Measurements from ENCODE around the gene WDHD1. TPM values are rescaled to one million over a fixed set of nuclear protein-coding genes. Genes with fewer than 3 reads are reported as not detected.
"Not testable (repeated sequence)": the region's sequence is repeated elsewhere in the genome, so short reads cannot be mapped to it uniquely, and the experiment has no call there.

Gene WDHD1
- polyA plus RNA-seq, 4 donors: 13.0 to 19.9 (median 18.6) TPM

GRCh38 chr14:54918427-54918826, 108.5 kb downstream of the WDHD1 start:
- no peak for DNase-seq (ENCODE audit: low read depth in 4 of 4, low spot score in 3 of 4)

GRCh38 chr14:54916101-54916500, 110.8 kb downstream of the WDHD1 start:
- no peak for DNase-seq (ENCODE audit: low read depth in 4 of 4, low spot score in 3 of 4)

GRCh38 chr14:54909817-54910558, 116.9 kb downstream of the WDHD1 start:
- DNase-seq (ENCODE audit: low read depth in 4 of 4, low spot score in 3 of 4): no peak

- not testable (repeated sequence) for DNase-seq (ENCODE audit: low read depth in 4 of 4, low spot score in 3 of 4)
These were observed 117.9 kb downstream of the WDHD1 start for GRCh38 chr14:54908973-54909372.

GRCh38 chr14:54908190-54908589, 118.7 kb downstream of the WDHD1 start:
- DNase-seq (ENCODE audit: low read depth in 4 of 4, low spot score in 3 of 4): no peak

GRCh38 chr14:54906075-54906474, 120.8 kb downstream of the WDHD1 start:
- no peak for DNase-seq (ENCODE audit: low read depth in 4 of 4, low spot score in 3 of 4)

GRCh38 chr14:54902521-54903420, 124.1 kb downstream of the WDHD1 start, which contains the start of gene GCH1:
Gene GCH1 (minus strand): TSS chr14:54902826. CDS start chr14:54902663, 163 bp downstream.
- DNase-seq (ENCODE audit: low read depth in 4 of 4, low spot score in 3 of 4): peak in 2 of 4 donors; percentile 33 to 59

- no peak for DNase-seq (ENCODE audit: low read depth in 4 of 4, low spot score in 3 of 4)
These were observed 124.8 kb downstream of the WDHD1 start for GRCh38 chr14:54902143-54902520.

- no peak for DNase-seq (ENCODE audit: low read depth in 4 of 4, low spot score in 3 of 4)
These were observed 125.3 kb downstream of the WDHD1 start for GRCh38 chr14:54901380-54902142.

- no peak for DNase-seq (ENCODE audit: low read depth in 4 of 4, low spot score in 3 of 4)
These were observed 127.3 kb downstream of the WDHD1 start for GRCh38 chr14:54899573-54899972.

GRCh38 chr14:54897809-54898555, 128.9 kb downstream of the WDHD1 start:
- not testable (repeated sequence) for DNase-seq (ENCODE audit: low read depth in 4 of 4, low spot score in 3 of 4)

GRCh38 chr14:54895683-54896082, 131.2 kb downstream of the WDHD1 start:
- DNase-seq (ENCODE audit: low read depth in 4 of 4, low spot score in 3 of 4): no peak

GRCh38 chr14:54894995-54895394, 131.9 kb downstream of the WDHD1 start:
- DNase-seq (ENCODE audit: low read depth in 4 of 4, low spot score in 3 of 4): no peak

GRCh38 chr14:54893151-54893760, 133.6 kb downstream of the WDHD1 start:
- no peak for DNase-seq (ENCODE audit: low read depth in 4 of 4, low spot score in 3 of 4)

GRCh38 chr14:54891471-54892245, 135.2 kb downstream of the WDHD1 start:
- DNase-seq (ENCODE audit: low read depth in 4 of 4, low spot score in 3 of 4): no peak

- DNase-seq (ENCODE audit: low read depth in 4 of 4, low spot score in 3 of 4): no peak
These were observed 136.1 kb downstream of the WDHD1 start for GRCh38 chr14:54890788-54891187.

- DNase-seq (ENCODE audit: low read depth in 4 of 4, low spot score in 3 of 4): no peak
These were observed 137.0 kb downstream of the WDHD1 start for GRCh38 chr14:54889919-54890318.

Measured in left renal pelvis (tissue), 4 donors.